ENCODE results near the gene C16orf92. TPM values are rescaled to one million over a fixed set of nuclear protein-coding genes. Genes with fewer than 3 reads are reported as not detected.

Gene C16orf92
- total RNA-seq (2022), result not detected in 2 replicates
- Bru-seq, nascent RNA, result not detected
- not detected for BruChase-seq, experiment 1, labeled RNA remaining after a 6-hour chase
- BruChase-seq, experiment 2, labeled RNA remaining after a 2-hour chase, result not detected
- long read RNA-seq, result 0 reads

- intact Hi-C loops (cut with micrococcal nuclease), result loop anchor here (5.0 kb wide), 2 partner anchors 201 to 216 kb away; partner anchors contain the start of genes MAZ and MVP
- no peak for TF ChIP-seq CTCF (IDR thresholded peaks at IDR 0.05; ENCODE audit: unreplicated experiment)
- CTCF ChIA-PET, result interaction anchor here (0.6 to 4.0 kb wide), 6 partner anchors 9 to 323 kb away, joined by 3 to 32 read pairs (median 4); partner anchors contain the start of gene TLCD3B
Measured at GRCh38 chr16:30022887-30023286, at the start of gene C16orf92. Gene C16orf92 (plus strand): TSS chr16:30023198. CDS start chr16:30023341, 143 bp downstream.

GRCh38 chr16:29973384-29974246 is 49.4 kb upstream of the C16orf92 start, which contains the start of gene TAOK2:
Gene TAOK2 (plus strand): TSS chr16:29973868. CDS start chr16:29977773, 3,905 bp downstream.
- Mint-ChIP-seq H3K9me3 (ENCODE audit: unreplicated experiment) (no peaks in the 10 kb centered on the region), H3K36me3 (ENCODE audit: insufficient read depth, unreplicated experiment) (peaks cover 39% of the 10 kb centered on the region), H3K4me3 (ENCODE audit: unreplicated experiment) (peak within 1 kb of the TSS; percentile 96), H3K27me3 (ENCODE audit: insufficient read depth, unreplicated experiment) (no peaks in the 10 kb centered on the region), H3K4me1 (ENCODE audit: insufficient read depth, unreplicated experiment) (peaks cover 27% of the 10 kb centered on the region), H3K27ac (ENCODE audit: low read depth, unreplicated experiment) (peak within 1 kb of the TSS; percentile 98)
- intact Hi-C loops (cut with micrococcal nuclease), result loop anchor here (2.0 kb wide), 2 partner anchors 47 to 111 kb away; partner anchors contain the start of genes CDIPT and KCTD13
- CTCF ChIA-PET, result interaction anchor here (0.7 to 1.2 kb wide), 10 partner anchors 20 to 166 kb away, joined by 3 to 6 read pairs (median 4); partner anchors contain the start of genes HIRIP3, SEZ6L2 and TBX6
- no peak for TF ChIP-seq CTCF (IDR thresholded peaks at IDR 0.05; ENCODE audit: unreplicated experiment)
- POLR2A ChIA-PET, result interaction anchor here (0.6 to 5.8 kb wide), 31 partner anchors 9 to 214 kb away, joined by 3 to 75 read pairs (median 4); partner anchors contain the start of genes ASPHD1, CDIPT, HIRIP3 and INO80E
- peak; percentile 97 for DNase-seq (ENCODE audit: unreplicated experiment)
- no TSS peak for BruUV-seq (replicated peaks)

More at GRCh38 chr16:30022887-30023286, at the start of gene C16orf92:
- no TSS peak for BruUV-seq (replicated peaks)
- Mint-ChIP-seq H3K4me1 (ENCODE audit: insufficient read depth, unreplicated experiment) (peaks cover 6% of the 10 kb centered on the region), H3K9me3 (ENCODE audit: unreplicated experiment) (no peaks in the 10 kb centered on the region), H3K4me3 (ENCODE audit: unreplicated experiment) (no peak within 1 kb of the TSS), H3K27ac (ENCODE audit: low read depth, unreplicated experiment) (no peak within 1 kb of the TSS), H3K36me3 (ENCODE audit: insufficient read depth, unreplicated experiment) (no peaks in the 10 kb centered on the region), H3K27me3 (ENCODE audit: insufficient read depth, unreplicated experiment) (peaks cover 26% of the 10 kb centered on the region)
- POLR2A ChIA-PET, result interaction anchor here (1.0 to 1.6 kb wide), 2 partner anchors 9 to 215 kb away, joined by 3 read pairs; no protein-coding TSS in a partner anchor
- DNase-seq (ENCODE audit: unreplicated experiment), result no peak

- ChIA-PET POLR2A (interaction anchor here (0.7 to 5.8 kb wide), 18 partner anchors 8 to 170 kb away, joined by 3 to 75 read pairs (median 4); partner anchors contain the start of genes ALDOA, ASPHD1, HIRIP3 and INO80E), CTCF (interaction anchor here (0.5 to 1.6 kb wide), 5 partner anchors 14 to 75 kb away, joined by 3 to 5 read pairs (median 4); partner anchors contain the start of gene SEZ6L2)
- Mint-ChIP-seq H3K9me3 (ENCODE audit: unreplicated experiment) (no peaks in the 10 kb centered on the region), H3K27me3 (ENCODE audit: insufficient read depth, unreplicated experiment) (no peaks in the 10 kb centered on the region), H3K36me3 (ENCODE audit: insufficient read depth, unreplicated experiment) (peaks cover 39% of the 10 kb centered on the region), H3K4me1 (ENCODE audit: insufficient read depth, unreplicated experiment) (peaks cover 27% of the 10 kb centered on the region), H3K4me3 (ENCODE audit: unreplicated experiment) (peak overlapping the region; percentile 96), H3K27ac (ENCODE audit: low read depth, unreplicated experiment) (peak overlapping the region; percentile 98)
- no peak for DNase-seq (ENCODE audit: unreplicated experiment)
- no TSS peak for BruUV-seq (replicated peaks)
- no peak for TF ChIP-seq CTCF (IDR thresholded peaks at IDR 0.05; ENCODE audit: unreplicated experiment)
- intact Hi-C loops (cut with micrococcal nuclease), result loop anchor here (2.0 kb wide), 2 partner anchors 48 to 112 kb away; partner anchors contain the start of genes CDIPT and KCTD13
Measured at GRCh38 chr16:29974291-29975133, 48.5 kb upstream of the C16orf92 start.
